Heart right ventricle (tissue), 16 donors: Measurements from ENCODE around the gene SDC1. TPM values are rescaled to one million over a fixed set of nuclear protein-coding genes. Genes with fewer than 3 reads are reported as not detected.

Experiments
- ATAC-seq, 8 donors: fragments of 200-7000 bp; cut with Tn5 transposase; one replicate each; pipeline ENCODE4 v1.9.1; 2020; ENCODE audit warnings: mild to moderate bottlenecking in 8 of 8, moderate library complexity in 8 of 8, moderate number of reproducible peaks in 1 of 8
- DNase-seq, 2 donors: peaks; one replicate each; pipeline ENCODE4 v3.0.0-alpha.2; 2020
- H3K27ac ChIP-seq, 10 donors: fragments of 200-600 bp; sonication (generic) in 2 of 10; one replicate each; pipeline versions ENCODE4 v1.5.0 to v1.8.0; 2020 to 2022; ENCODE audit warnings: mild to moderate bottlenecking in 3 of 10
- H3K27me3 ChIP-seq, 7 donors: fragments of 200-600 bp; one replicate each; pipeline ENCODE4 v1.8.0; 2021 to 2022; ENCODE audit warnings: mild to moderate bottlenecking in 2 of 7
- H3K36me3 ChIP-seq, 9 donors: fragments of 200-600 bp; sonication (generic) in 1 of 9; one replicate each; pipeline versions ENCODE4 v1.5.0 to v1.8.0; 2020 to 2022; ENCODE audit warnings: mild to moderate bottlenecking in 2 of 9
- H3K4me1 ChIP-seq, 9 donors: fragments of 200-600 bp; sonication (generic) in 1 of 9; one replicate each; pipeline versions ENCODE4 v1.5.0 to v1.8.0; 2020 to 2022; ENCODE audit warnings: mild to moderate bottlenecking in 4 of 9
- H3K4me3 ChIP-seq, 10 donors: fragments of 200-600 bp; sonication (generic) in 2 of 10; one replicate each; pipeline versions ENCODE4 v1.5.0 to v1.8.0; 2020 to 2022; ENCODE audit warnings: mild to moderate bottlenecking in 7 of 10, moderate library complexity in 2 of 10
- H3K9me3 ChIP-seq, 11 donors: fragments of 200-600 bp in 10 of 11; sonication (generic) in 2 of 11; one replicate each; pipeline versions ENCODE4 v1.5.0 to v1.8.0; 2013 to 2022; ENCODE audit warnings: mild to moderate bottlenecking in 2 of 11, control low read depth in 1 of 11, moderate library complexity in 1 of 11
- CTCF ChIP-seq, 9 donors: fragments of 200-600 bp; sonication (generic) in 2 of 9; IDR thresholded peaks; one replicate each; pipeline versions ENCODE4 v1.5.0 to v1.8.0; 2021 to 2022; ENCODE audit warnings: antibody characterized with exemption in 9 of 9, mild to moderate bottlenecking in 5 of 9, moderate library complexity in 1 of 9
- WGBS, 2 donors: extraction: QIAGEN DNeasy Blood & Tissue Kit; methylation state at CpG; one replicate each; pipeline ENCODE4 v1.1.7; 2013; ENCODE audit warnings: inconsistent platforms in 1 of 2; 5-methylcytosine and 5-hydroxymethylcytosine counted together
- intact Hi-C, 10 donors: fragments of 100-400 bp; cut with DNase I; formaldehyde crosslinking; loops; one replicate each; pipeline versions ENCODE4 v1.11.1 to v1.14.2; 2022
- polyA plus RNA-seq, 2 donors: library from polyadenylated mRNA; stranded (reverse); fragments of 200-250 nt; gene quantifications; one replicate each; pipeline ENCODE4 v1.2.3, GENCODE V29; 2013
- total RNA-seq, 10 donors: library from RNA; stranded (reverse); fragmentation: NEBNext Ultra II Directional in 3 of 10; extraction: Animal tissue kit (Norgen Biotek cat#: 25700) in 3 of 10; gene quantifications; one replicate each; pipeline versions ENCODE4 v1.2.1 to v1.2.4, GENCODE V29; 2021 to 2023
- donor health status: Arrhythmogenic right ventricular cardiomyopathy.
- donor health status: ischemic (EF 13 %, LVEDD 7.1; RV severe dilation, severe dysfunction).
- donor health status: healthy with polysubstance abuse.
- donor health status: DM: no; HTN: yes; CAD: no.
- donor health status: DM: no; HTN: no; CAD: no.
- donor health status: ischemic (EF 25% LVEDD 6.9; RV normal size, moderate dysfunction).
- donor health status: ischemic (EF 25% LVEDD 5.7; RV mildly dilated, moderate dysfunction).
- donor health status: healthy.
- donor health status: DM: yes; HTN: yes; CAD: no.
- donor health status: Ischemic cardiomyopathy.
- donor health status: ischemic (EF 35%, LVEDD 5.7; RV mildly dilated, moderate dysfunction).
- donor health status: nonischemic (EF 11% LVEDD 7.7; RV severe dilation, severe dysfunction).
- donor health status: DM: yes; HTN: yes; CAD: no.
- donor health status: PGD.
- donor health status: ischemic (EF 29% LVEDD 5.4; RV normal size, mild dysfunction).
- donor health status: nonischemic (EF 23%, LVEDD 6.1; RV moderate dilation, normal function).

Gene SDC1
- total and polyA plus RNA-seq, 12 donors: 0.27 to 2.1 (median 0.33) TPM; not detected in 2

- TF ChIP-seq CTCF (IDR thresholded peaks at IDR 0.05): no peak
- intact Hi-C loops: no loop called here
Observed at GRCh38 chr2:20231159-20231558, 6.2 kb upstream of the SDC1 start.

GRCh38 chr2:20230114-20230425, 5.1 kb upstream of the SDC1 start:
- H3K4me3 ChIP-seq: no peak overlapping the region
- no peak overlapping the region for H3K27ac ChIP-seq
- ATAC-seq (no peak), DNase-seq (no peak)
- no peaks in the 10 kb centered on the region for H3K36me3 ChIP-seq
- TF ChIP-seq CTCF (IDR thresholded peaks at IDR 0.05): no peak
- 78 to 92% methylated on average over 4 of the region's 4 CpGs for WGBS, 2 donors
- peaks cover 0 to 9% (median 7%) of the 10 kb centered on the region in 9 donors for H3K4me1 ChIP-seq
- H3K9me3 ChIP-seq: no peaks in the 10 kb centered on the region
- intact Hi-C loops: no loop called here
- peaks cover 0 to 46% (median 24%) of the 10 kb centered on the region in 7 donors for H3K27me3 ChIP-seq

More at GRCh38 chr2:20231159-20231558, 6.2 kb upstream of the SDC1 start:
- no peak for DNase-seq
- WGBS, 2 donors: 85 to 86% methylated on average over 6 of the region's 6 CpGs
- Histone ChIP-seq H3K27me3 (peaks cover 0 to 37% (median 19%) of the 10 kb centered on the region in 7 donors), H3K4me1 (no peaks in the 10 kb centered on the region), H3K36me3 (no peaks in the 10 kb centered on the region), H3K27ac (no peak overlapping the region), H3K4me3 (no peak overlapping the region), H3K9me3 (no peaks in the 10 kb centered on the region)
- ATAC-seq: peak in 1 of 8 donors; percentile 14

GRCh38 chr2:20229322-20230113, 4.6 kb upstream of the SDC1 start:
- DNase-seq (no peak), ATAC-seq (no peak)
- 77 to 81% methylated on average over 8 of the region's 8 CpGs for WGBS, 2 donors
- no peak for TF ChIP-seq CTCF (IDR thresholded peaks at IDR 0.05)
- intact Hi-C loops: loop anchor here in 6 of 10 donors (10.0 kb wide), 3 partner anchors 95 to 125 kb away; no protein-coding TSS in a partner anchor
- no peaks in the 10 kb centered on the region for H3K36me3 ChIP-seq
- H3K27ac ChIP-seq: no peak overlapping the region
- no peaks in the 10 kb centered on the region for H3K9me3 ChIP-seq
- peaks cover 0 to 12% (median 7%) of the 10 kb centered on the region in 9 donors for H3K4me1 ChIP-seq
- H3K4me3 ChIP-seq: no peak overlapping the region
- peaks cover 0 to 46% (median 24%) of the 10 kb centered on the region in 7 donors for H3K27me3 ChIP-seq

- no peak for ATAC-seq
- 90 to 92% methylated on average over 10 of the region's 10 CpGs for WGBS, 2 donors
- H3K9me3 ChIP-seq: no peaks in the 10 kb centered on the region
- no peak overlapping the region for H3K4me3 ChIP-seq
- H3K27ac ChIP-seq: no peak overlapping the region
- H3K4me1 ChIP-seq: peaks cover 0 to 21% (median 18%) of the 10 kb centered on the region in 9 donors
- peaks cover 0 to 51% (median 32%) of the 10 kb centered on the region in 7 donors for H3K27me3 ChIP-seq
- intact Hi-C loops: loop anchor here in 6 of 10 donors (10.0 kb wide), 3 partner anchors 93 to 123 kb away; no protein-coding TSS in a partner anchor
- no peaks in the 10 kb centered on the region for H3K36me3 ChIP-seq
- no peak for TF ChIP-seq CTCF (IDR thresholded peaks at IDR 0.05)
- DNase-seq: no peak
Observed at GRCh38 chr2:20227894-20228505, 3.1 kb upstream of the SDC1 start.
